ENCODE data around the gene PSTK.

Gene PSTK

DNA sequence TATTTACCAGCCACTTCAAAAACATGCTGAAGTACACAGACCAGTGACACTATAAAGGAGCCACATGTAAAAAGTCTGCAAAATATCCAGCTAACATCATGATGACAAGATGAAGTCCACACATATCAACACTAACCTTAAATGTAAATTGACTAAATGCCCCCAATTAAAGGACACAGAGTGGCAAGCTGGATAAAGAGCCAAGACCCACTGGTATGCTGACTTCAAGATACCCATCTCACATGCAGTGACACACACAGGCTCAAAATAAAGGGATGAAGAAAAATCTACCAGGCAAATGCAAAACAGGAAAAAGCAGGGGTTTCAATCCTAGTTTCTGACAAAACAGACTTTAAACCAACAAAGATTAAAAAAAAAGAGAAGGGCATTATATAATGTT lies 13.3 kb upstream of the PSTK start:
- Histone ChIP-seq H3F3A (ENCODE audit: insufficient read depth) (no peaks in the 10 kb centered on the region), H3K79me2 (ENCODE audit: insufficient read depth, low read length) (no peaks in the 10 kb centered on the region), H4K20me1 (ENCODE audit: low read depth, low read length) (no peaks in the 10 kb centered on the region), H3K27ac (ENCODE audit: low read depth, low read length) (no peak overlapping the region), H3K4me2 (ENCODE audit: low read depth, low read length, poor library complexity, severe bottlenecking) (no peak overlapping the region), H3K9me2 (replicated peaks; ENCODE audit: insufficient read depth, low read length) (no peaks in the 10 kb centered on the region), H3K36me3 (ENCODE audit: low read length) (no peaks in the 10 kb centered on the region), H3K9me3 (ENCODE audit: insufficient read depth, low read length) (peaks cover 4% of the 10 kb centered on the region; the same call in 1 of the 2 replicates), H3K27me3 (ENCODE audit: low read length) (no peaks in the 10 kb centered on the region), H2AFZ (ENCODE audit: low read depth, low read length, severe bottlenecking) (no peak overlapping the region), H3K9ac (ENCODE audit: low read length) (no peak overlapping the region), H3K4me3 (ENCODE audit: insufficient read depth, low read length, poor library complexity, severe bottlenecking) (no peak overlapping the region)
- TF ChIP-seq EZH2phosphoT487 (conservative IDR thresholded peaks at IDR 0.05; ENCODE audit: low read length): no peak
- TF ChIP-seq, protein P1, sequence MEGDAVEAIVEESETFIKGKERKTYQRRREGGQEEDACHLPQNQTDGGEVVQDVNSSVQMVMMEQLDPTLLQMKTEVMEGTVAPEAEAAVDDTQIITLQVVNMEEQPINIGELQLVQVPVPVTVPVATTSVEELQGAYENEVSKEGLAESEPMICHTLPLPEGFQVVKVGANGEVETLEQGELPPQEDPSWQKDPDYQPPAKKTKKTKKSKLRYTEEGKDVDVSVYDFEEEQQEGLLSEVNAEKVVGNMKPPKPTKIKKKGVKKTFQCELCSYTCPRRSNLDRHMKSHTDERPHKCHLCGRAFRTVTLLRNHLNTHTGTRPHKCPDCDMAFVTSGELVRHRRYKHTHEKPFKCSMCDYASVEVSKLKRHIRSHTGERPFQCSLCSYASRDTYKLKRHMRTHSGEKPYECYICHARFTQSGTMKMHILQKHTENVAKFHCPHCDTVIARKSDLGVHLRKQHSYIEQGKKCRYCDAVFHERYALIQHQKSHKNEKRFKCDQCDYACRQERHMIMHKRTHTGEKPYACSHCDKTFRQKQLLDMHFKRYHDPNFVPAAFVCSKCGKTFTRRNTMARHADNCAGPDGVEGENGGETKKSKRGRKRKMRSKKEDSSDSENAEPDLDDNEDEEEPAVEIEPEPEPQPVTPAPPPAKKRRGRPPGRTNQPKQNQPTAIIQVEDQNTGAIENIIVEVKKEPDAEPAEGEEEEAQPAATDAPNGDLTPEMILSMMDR (IDR thresholded peaks at IDR 0.05; ENCODE audit: insufficient read depth, low read length, poor library complexity, severe bottlenecking): no peak

DNA sequence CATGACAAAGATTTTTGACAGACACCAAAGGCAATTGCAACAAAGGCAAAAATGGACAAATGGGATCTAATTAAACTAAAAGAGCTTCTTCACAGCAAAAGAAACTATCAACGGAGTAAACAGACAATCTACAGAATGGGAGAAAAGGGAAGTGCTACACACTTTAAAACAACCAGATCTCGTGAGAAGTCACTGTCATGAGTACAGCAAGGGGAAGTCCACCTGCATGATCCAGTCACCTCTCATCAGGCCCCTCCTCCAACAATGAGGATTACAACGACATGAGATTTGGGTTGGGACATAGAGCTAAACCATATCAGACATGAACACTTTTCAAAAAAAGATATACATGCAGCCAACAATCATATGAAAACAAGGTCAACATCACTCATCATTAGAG lies 11.5 kb upstream of the PSTK start:
- Histone ChIP-seq H3K79me2 (ENCODE audit: insufficient read depth, low read length) (no peaks in the 10 kb centered on the region), H3K4me2 (ENCODE audit: low read depth, low read length, poor library complexity, severe bottlenecking) (no peak overlapping the region), H3K9me3 (ENCODE audit: insufficient read depth, low read length) (peaks cover 4% of the 10 kb centered on the region; the same call in 1 of the 2 replicates), H3K4me3 (ENCODE audit: insufficient read depth, low read length, poor library complexity, severe bottlenecking) (no peak overlapping the region), H3K9ac (ENCODE audit: low read length) (no peak overlapping the region), H3K36me3 (ENCODE audit: low read length) (no peaks in the 10 kb centered on the region), H2AFZ (ENCODE audit: low read depth, low read length, severe bottlenecking) (no peak overlapping the region), H3K27ac (ENCODE audit: low read depth, low read length) (no peak overlapping the region), H4K20me1 (ENCODE audit: low read depth, low read length) (no peaks in the 10 kb centered on the region), H3F3A (ENCODE audit: insufficient read depth) (no peaks in the 10 kb centered on the region), H3K27me3 (ENCODE audit: low read length) (no peaks in the 10 kb centered on the region), H3K9me2 (replicated peaks; ENCODE audit: insufficient read depth, low read length) (no peaks in the 10 kb centered on the region)
- TF ChIP-seq, protein P1 (IDR thresholded peaks at IDR 0.05; ENCODE audit: insufficient read depth, low read length, poor library complexity, severe bottlenecking): no peak
- TF ChIP-seq EZH2phosphoT487 (conservative IDR thresholded peaks at IDR 0.05; ENCODE audit: low read length): no peak

DNA sequence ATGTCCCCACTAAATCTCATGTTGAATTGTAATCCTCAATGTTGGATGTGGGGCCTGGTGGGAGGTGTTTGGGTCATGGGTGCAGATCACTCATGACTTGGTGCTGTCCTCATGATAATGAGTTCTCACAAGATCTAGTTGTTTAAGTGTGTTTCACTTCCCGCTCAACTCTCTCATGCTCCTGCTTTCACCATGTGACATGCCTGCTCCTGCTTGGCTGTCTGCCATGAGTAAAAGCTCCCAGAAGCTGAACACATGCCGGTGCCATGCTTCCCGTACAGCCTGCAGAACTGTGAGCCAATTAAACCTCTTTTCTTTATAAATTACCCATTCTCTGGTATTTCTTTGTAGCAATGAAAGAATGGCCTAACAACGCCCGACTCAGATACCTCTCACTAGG lies 6.2 kb upstream of the PSTK start:
- Histone ChIP-seq H3K79me2 (ENCODE audit: insufficient read depth, low read length) (no peaks in the 10 kb centered on the region), H3K27ac (ENCODE audit: low read depth, low read length) (no peak overlapping the region), H3K9me3 (ENCODE audit: insufficient read depth, low read length) (peaks cover 2% of the 10 kb centered on the region; the same call in 1 of the 2 replicates), H2AFZ (ENCODE audit: low read depth, low read length, severe bottlenecking) (no peak overlapping the region), H4K20me1 (ENCODE audit: low read depth, low read length) (no peaks in the 10 kb centered on the region), H3K9me2 (replicated peaks; ENCODE audit: insufficient read depth, low read length) (no peaks in the 10 kb centered on the region), H3K27me3 (ENCODE audit: low read length) (no peaks in the 10 kb centered on the region), H3K4me3 (ENCODE audit: insufficient read depth, low read length, poor library complexity, severe bottlenecking) (no peak overlapping the region), H3K9ac (ENCODE audit: low read length) (no peak overlapping the region), H3K36me3 (ENCODE audit: low read length) (no peaks in the 10 kb centered on the region), H3F3A (ENCODE audit: insufficient read depth) (no peaks in the 10 kb centered on the region), H3K4me2 (ENCODE audit: low read depth, low read length, poor library complexity, severe bottlenecking) (no peak overlapping the region)
- TF ChIP-seq EZH2phosphoT487 (conservative IDR thresholded peaks at IDR 0.05; ENCODE audit: low read length): no peak
- TF ChIP-seq, protein P1 (IDR thresholded peaks at IDR 0.05; ENCODE audit: insufficient read depth, low read length, poor library complexity, severe bottlenecking): no peak
